Upper lobe of left lung (tissue), 4 donors: ENCODE data around the gene SLC28A1.

Experiments
- POLR2AphosphoS5 ChIP-seq, 2 donors: sonication (generic); formaldehyde crosslinking; IDR thresholded peaks; one replicate each; pipeline ENCODE4 v1.5.1; 2017; ENCODE audit warnings: antibody characterized with exemption in 2 of 2
- TF ChIP-seq, protein P1 (sequence below), 6 experiments: fragments of 450-650 bp in 4 of 6; fragments of 200-600 bp in 2 of 6; sonication (generic) in 2 of 6; IDR thresholded peaks; one replicate each; pipeline ENCODE4 v1.5.1; 2016 to 2019; ENCODE audit warnings: antibody characterized with exemption in 6 of 6

DNA sequence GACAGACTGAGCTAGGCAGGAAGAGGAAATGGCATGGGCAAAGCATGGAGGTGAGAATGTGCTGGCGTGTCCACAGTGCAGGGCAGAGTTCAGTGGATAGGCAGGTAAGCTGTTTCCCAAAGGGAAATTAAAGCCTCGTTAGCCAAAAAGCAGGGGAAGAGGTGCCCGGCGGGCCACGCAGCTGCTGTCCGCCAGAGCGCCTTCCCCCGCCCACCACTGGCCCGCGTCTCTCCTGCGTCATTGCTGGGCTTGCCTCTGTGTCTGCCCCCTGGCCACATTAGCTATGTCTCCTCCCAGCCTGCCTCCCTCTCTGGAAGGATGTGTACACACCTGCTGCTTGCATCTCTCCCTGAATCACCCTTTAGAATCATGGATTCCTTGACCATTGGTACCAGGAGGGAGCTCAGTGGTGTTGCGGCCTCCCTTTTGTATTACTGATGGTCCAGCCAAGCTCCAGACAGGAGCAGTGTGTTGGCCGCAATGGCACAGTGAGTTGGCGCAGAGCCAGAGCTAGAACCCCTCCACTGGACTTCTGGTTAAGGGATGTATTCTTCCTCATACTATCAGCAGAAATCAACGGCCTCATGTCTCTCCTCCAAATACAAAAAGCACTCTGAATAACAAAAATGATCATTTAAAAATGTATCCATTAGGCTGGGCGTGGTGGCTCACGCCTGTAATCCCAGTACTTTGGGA is 26.6 kb downstream of the SLC28A1 start:
- TF ChIP-seq, protein P1, sequence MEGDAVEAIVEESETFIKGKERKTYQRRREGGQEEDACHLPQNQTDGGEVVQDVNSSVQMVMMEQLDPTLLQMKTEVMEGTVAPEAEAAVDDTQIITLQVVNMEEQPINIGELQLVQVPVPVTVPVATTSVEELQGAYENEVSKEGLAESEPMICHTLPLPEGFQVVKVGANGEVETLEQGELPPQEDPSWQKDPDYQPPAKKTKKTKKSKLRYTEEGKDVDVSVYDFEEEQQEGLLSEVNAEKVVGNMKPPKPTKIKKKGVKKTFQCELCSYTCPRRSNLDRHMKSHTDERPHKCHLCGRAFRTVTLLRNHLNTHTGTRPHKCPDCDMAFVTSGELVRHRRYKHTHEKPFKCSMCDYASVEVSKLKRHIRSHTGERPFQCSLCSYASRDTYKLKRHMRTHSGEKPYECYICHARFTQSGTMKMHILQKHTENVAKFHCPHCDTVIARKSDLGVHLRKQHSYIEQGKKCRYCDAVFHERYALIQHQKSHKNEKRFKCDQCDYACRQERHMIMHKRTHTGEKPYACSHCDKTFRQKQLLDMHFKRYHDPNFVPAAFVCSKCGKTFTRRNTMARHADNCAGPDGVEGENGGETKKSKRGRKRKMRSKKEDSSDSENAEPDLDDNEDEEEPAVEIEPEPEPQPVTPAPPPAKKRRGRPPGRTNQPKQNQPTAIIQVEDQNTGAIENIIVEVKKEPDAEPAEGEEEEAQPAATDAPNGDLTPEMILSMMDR (IDR thresholded peaks at IDR 0.05) = no peak
- no peak for TF ChIP-seq POLR2AphosphoS5 (IDR thresholded peaks at IDR 0.05)
